GM13976 (cell line): ENCODE results near the gene TOM1L2.

Experiments
- DNase-seq: peaks from one replicate; pipeline ENCODE4 v3.0.0; 2012; ENCODE audit warnings: low spot score
- CTCF ChIP-seq: IDR thresholded peaks from 2 replicates; pipeline ENCODE4 v1.5.1; 2012; ENCODE audit warnings: borderline replicate concordance, mild to moderate bottlenecking; ENCODE audit not compliant: insufficient read depth; ENCODE audit errors: extremely low read depth, missing control alignments, control extremely low read depth
- in situ Hi-C: fragments of 300-500 bp; cut with MboI; formaldehyde crosslinking; loops from one replicate; pipeline ENCODE4 v1.12.0; 2022; ENCODE audit warnings: low sequenced_read_pairs, mixed read lengths, inconsistent platforms; ENCODE audit not compliant: unreplicated experiment

TOM1L2 gene

GRCh38 chr17:17844500-17844899 lies 127.7 kb downstream of the TOM1L2 start:
- in situ Hi-C loops = no loop called here
- no peak for DNase-seq
- TF ChIP-seq CTCF = no peak

GRCh38 chr17:17844079-17844478 lies 128.1 kb downstream of the TOM1L2 start:
- no peak for TF ChIP-seq CTCF
- in situ Hi-C loops = no loop called here
- no peak for DNase-seq

- in situ Hi-C loops = no loop called here
- no peak for TF ChIP-seq CTCF
- DNase-seq = no peak
Measured at GRCh38 chr17:17843096-17843495, 129.1 kb downstream of the TOM1L2 start.

GRCh38 chr17:17842111-17842876 lies 129.9 kb downstream of the TOM1L2 start:
- in situ Hi-C loops = no loop called here
- TF ChIP-seq CTCF = no peak
- DNase-seq = no peak

- in situ Hi-C loops = no loop called here
- no peak for DNase-seq
- no peak for TF ChIP-seq CTCF
Measured at GRCh38 chr17:17841601-17842025, 130.6 kb downstream of the TOM1L2 start.

GRCh38 chr17:17840751-17841591 lies 131.2 kb downstream of the TOM1L2 start:
- TF ChIP-seq CTCF = no peak
- in situ Hi-C loops = no loop called here
- DNase-seq = no peak
